GM18867 (cell line): ENCODE measurements around the gene SVOP.
"Not testable (repeated sequence)": the region's sequence is repeated elsewhere in the genome, so short reads cannot be mapped to it uniquely, and the experiment has no call there.

Experiments used
- ATAC-seq: cut with Tn5 transposase; IDR thresholded peaks from one replicate; pipeline ENCODE4 v1.9.1; 2021; ENCODE audit warnings: mild to moderate bottlenecking, moderate library complexity; ENCODE audit not compliant: unreplicated experiment

Gene SVOP, protein sequence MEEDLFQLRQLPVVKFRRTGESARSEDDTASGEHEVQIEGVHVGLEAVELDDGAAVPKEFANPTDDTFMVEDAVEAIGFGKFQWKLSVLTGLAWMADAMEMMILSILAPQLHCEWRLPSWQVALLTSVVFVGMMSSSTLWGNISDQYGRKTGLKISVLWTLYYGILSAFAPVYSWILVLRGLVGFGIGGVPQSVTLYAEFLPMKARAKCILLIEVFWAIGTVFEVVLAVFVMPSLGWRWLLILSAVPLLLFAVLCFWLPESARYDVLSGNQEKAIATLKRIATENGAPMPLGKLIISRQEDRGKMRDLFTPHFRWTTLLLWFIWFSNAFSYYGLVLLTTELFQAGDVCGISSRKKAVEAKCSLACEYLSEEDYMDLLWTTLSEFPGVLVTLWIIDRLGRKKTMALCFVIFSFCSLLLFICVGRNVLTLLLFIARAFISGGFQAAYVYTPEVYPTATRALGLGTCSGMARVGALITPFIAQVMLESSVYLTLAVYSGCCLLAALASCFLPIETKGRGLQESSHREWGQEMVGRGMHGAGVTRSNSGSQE

DNA sequence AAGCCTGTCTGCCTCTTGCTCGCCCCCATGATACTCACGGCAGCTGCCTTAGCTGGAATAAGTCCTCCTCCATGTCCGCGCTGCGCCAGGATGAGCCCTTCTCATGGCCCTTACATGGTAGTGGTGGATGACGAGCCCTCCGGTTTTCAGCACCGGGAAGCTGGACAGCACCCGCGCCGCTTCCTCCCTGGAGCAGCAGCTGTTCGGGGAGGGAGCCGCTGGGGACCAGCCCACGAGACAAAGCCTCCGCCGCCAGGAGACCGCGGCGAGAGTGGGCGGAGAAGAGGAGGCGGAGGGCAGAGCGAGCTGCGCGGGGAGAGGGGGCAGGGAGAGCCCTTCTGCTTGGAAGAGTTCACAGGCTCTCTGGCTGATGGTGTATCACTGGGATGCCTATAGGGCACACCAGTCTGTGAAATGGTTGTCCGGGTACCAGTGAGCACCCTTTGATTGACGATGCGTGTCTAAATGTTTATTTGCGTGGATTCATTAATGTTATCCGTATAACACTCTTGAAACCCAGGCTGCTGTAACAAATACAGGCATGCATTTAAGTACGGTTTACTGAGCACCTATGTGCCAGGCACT, at the start of gene SVOP:
Gene SVOP (minus strand): TSS at position 273 of the 585 bp plus-strand sequence. CDS start 200 bp downstream, at position 73.
- ATAC-seq, result no peak

DNA sequence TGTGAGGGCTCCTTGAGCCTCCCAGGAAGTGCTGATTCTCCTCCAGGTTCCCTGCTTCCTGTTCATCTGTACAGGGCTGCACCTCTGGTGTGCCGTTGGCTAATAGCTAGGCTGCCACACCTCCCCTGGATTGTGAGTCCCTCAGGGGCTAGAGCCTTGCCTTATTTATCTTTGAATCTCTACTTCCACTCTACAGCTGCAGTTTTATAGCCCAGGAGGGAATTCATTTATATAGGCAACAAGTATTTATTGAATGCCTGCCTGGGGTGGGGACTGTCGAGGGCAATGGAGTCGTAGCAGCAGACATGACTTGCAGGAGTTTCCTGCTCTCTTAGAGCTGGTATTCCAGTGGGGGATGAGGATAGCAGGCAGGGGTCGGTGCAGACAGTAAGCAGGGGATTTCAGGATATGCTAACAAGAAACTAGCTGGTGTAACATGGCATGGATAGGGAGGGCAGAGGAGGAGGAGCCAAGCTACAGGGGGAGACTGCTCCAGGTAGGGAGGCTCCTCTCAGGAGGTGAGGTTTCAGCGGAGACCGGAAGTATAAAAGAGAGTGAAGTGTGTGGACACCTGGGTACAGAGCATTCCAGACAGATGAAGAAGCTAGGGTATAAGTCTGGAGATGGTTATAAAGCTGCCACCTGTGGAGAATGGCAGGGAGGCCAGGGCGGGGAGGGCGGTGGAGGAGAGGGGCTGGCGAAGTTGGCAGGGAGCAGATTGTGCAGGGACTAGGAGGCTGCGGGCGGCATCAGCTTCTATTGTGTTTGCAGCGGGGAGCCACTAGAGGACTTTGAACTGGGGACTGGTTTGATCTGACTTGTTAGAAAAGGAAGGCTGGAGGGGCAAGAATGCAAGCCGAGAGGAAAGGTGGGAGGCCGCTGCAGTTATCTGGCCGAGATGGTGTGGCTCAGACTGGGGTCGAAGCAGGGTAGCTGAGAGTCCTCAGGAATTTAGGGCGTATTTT, 48.7 kb upstream of the SVOP start:
- ATAC-seq, result no peak

DNA sequence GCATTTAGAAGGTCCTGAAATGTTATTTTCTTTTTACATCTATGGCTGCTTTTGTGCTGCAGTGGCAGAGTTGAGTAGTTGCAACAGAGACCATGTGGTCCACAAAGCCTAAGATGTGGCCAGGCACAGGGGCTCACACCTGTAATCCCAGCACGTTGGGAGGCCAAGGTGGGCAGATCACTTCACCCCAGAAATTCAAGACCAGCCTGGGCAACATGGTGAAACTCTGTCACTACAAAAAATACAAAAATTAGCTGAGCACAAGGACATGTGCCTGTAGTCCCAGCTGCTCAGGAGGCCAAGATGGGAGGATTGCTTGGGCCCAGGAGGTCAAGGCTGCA, 45.0 kb upstream of the SVOP start:
- no peak for ATAC-seq

DNA sequence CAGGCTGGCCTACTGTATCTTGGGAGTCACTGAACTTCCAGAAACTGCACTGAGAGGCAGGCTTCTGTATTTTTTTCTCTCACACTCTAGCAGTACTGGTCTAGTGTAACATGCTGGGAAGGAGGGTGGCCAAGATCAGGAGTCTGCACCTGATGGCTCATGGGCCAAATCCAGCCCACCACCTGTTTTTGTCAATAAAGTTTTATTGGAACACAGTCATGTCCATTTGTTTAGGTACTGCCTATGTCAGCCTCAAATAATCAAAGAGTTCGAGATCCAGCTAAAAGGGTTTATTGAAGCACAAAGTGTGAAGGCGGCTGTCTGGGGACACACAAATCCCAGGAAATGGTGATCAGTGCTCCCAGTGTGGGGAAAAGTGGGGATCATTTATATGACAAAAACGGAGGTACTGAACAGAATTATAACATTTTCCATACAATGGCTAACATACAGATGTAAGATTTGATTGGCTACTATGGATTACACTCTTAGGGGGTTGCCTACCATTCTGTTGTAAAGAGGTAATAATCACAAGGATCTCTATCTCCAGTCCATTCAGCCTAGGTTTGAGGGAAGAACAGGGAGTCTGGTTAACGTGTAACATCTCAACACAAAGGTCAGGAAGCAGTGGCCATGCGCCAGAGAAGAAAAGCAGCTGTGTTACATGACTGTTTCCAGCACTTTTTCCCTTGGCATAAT, 44.4 kb upstream of the SVOP start:
- ATAC-seq, result no peak

DNA sequence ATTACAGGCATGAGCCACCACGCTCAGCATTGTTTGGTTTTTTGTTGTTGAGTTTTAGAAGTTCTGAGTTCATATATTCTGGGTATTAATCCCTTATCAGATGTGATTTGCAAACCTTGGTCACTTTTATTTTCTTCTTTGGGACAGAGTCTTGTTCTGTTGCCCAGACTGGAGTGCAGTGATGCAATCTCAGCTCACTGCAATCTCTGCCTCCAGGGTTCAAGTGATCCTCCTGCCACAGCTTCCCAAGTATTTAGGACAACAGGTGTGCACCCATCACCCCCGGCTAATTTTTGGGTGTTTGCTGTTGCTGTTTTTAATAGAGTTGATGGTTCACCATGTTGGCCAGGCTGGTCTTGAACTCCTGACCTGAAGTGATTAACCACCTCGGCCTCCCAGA, 43.3 kb upstream of the SVOP start:
- ATAC-seq, result no peak

DNA sequence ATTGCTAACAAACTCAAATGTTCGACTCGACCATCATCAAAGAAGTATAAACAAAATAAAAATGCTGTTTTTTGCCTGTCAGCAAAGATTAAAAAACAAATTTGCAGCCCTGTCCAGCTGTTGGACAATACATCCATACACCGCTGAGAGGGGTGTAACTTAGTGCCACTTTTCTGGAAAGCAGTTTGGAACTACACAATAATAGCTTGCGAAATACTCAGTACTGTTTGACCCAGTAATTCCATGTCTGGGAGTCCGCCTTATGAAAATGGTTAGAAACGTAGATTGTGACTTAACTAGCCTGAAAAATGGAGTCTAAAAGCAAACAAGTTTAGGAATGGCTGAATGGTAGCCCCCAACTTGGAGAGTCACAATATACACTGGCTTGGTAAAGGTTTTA, 37.9 kb upstream of the SVOP start:
- ATAC-seq, result no peak

DNA sequence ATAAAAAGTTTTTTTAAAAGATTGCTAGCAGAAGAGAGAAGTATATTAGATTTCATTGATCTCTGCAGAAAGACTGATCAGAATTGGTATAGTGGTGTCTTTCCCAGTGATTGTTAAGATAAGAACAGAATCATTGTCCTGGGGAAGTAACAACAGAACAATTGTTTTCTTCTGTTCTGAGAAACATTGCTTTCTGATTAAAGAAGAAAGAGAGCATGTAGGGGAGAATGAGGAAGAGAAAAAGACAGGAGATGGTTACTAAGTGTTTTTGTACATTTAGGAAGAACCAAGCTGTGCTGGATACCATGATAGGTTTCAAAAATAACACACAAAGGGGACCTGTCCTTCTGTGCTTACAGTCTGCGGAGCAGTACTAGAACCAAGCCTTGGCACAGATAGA, 36.5 kb upstream of the SVOP start:
- ATAC-seq, result no peak

DNA sequence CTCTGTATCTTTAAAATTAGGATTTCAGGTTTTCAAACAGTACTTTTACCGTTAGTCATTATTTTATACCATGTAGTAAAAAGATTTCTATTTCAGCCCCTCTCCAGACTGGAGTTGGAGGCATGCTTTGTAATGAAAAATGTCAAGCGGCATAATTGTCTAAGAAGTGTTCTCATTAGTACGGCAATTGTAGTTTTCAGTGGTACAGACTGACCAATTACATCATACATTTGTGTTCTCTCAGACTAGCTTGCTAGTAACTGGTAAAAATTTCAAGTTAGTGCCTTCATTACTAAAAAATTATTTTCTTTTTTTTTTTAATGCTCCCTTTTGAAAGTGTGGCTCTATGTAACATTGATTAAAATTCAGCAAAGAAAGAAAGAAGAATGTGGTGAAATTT, 36.0 kb upstream of the SVOP start:
- ATAC-seq, result no peak

DNA sequence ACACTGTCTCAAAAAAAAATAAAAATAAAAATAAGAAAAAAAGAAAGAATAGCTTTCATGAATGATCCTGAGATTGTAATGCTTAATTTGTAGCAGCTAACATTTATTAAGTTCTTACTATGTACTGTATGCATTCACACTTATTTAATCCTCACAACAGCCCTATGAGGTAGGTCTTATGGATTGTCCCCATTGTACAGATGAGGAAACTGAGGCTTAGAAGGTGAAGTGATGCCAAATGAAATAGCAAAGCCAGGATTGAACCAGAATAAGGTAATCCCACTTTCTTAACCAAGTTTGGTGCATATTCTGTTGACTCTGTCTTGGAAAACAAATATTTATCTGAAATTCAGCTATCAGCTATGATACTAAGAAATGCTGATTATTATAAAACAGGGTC, 33.7 kb upstream of the SVOP start:
- ATAC-seq, result no peak

DNA sequence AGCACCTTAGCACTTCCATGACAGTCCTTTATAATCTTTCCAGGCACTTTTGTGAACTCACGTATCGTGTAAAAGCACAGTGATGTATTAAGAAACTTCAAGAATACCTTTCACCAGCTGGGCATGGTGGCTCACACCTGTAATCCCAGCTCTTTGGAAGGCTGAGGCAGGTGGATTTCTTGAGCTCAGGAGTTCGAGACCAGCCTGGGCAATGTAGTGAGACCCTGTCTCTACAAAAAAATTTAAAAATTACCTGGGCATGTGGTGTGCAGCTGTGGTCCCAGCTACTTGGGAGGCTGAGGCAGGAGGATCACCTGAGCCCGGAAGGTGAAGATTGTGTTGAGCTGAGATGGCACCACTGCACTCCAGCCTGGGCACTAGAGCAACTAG, 33.3 kb upstream of the SVOP start:
- not testable (repeated sequence) for ATAC-seq

DNA sequence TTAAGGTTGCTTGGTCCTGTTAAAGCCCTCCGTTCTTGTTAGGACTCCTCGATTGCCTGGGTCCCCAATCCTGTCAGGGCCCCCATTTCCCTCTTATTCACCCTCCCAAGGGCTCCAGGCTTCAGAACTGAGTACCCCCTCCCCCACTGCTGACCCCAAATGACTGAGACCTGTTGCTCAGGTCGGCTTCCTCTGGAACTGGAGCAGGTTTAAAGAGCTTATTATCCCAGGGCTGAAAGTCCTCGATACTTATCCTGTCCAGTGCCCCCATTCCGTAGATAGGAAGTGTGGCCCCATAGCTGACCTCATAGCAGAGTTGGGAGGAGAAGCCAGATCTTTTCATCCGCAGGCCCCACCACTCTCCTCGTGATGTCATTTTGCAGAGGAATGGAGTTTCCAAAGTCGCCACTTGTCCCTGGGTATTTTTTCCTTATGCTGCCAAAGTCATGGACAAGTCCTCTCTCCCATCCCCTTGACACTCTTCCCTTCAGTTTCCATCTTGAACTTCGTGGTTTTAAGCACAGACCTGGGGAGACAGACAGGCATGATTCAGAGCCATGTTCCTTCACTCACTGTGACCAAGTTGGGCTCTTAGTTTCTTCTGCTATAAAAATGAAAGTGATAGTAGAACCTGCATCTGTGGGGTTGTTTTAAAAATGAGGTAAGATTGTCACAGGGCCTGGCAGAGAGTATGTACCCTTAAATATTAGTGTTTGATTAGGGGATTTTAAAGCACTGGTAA, 32.7 kb upstream of the SVOP start:
- peak; percentile 52 for ATAC-seq

DNA sequence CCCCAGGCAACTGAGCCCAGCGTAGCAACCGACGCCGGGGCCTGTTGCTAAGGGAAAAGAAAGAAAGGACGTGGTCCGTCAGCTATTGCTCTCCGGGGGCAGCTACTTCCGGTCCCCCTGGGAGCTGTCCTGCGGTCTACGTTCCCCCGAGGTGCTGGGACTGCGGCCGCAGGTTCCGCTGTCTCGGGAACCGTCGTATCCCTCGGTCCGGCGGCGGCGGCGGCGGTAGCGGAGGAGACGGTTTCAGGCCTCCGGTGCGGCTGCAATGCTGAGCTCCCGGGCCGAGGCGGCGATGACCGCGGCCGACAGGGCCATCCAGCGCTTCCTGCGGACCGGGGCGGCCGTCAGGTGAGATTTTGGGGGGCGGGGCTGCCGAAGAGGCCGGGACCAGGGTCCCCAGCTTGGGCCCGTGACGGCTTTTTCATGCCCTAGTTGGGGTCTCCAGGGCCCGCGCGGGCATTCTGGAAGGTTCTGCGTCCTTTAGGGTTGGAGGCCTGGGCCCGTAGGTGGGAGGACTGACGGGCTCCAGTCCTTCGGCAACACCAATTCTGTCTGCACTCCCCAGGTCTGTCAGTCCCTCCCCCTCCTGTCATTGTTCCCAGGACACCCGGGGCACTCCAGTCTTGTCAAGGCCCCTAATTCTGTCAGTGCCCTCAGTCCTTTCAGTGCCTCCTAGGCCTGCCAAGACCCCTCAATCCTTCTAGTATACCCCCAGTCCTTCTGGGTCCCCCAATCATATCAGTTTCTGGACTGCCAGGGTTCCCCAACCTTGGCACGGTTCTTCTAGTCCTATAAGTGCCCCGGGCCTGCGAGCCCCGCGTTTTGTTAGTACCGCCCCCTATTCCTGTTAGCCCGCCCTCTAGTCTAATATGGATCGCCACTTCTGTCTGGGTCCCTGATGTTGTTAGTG, 31.8 kb upstream of the SVOP start, which contains the start of gene USP30:
Gene USP30 (plus strand): TSS at position 163 of the 910 bp plus-strand sequence. CDS start 103 bp downstream, at position 266.
- peak; percentile 80 for ATAC-seq

DNA sequence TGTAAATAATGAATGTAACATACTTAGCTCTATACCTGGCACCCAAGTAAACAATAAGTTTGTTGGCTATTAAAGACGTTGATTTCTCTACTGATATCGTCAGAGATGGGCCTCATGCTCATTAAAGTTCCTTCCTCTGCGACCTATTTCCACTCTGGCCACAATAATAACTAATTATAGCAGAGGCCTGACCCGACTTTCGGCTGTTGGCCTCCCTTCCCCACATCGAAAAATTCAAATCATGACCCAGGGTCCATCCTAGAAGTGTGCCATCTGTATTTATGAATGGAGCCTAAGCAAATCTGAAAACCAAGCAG, 31.2 kb upstream of the SVOP start:
- ATAC-seq, result no peak

DNA sequence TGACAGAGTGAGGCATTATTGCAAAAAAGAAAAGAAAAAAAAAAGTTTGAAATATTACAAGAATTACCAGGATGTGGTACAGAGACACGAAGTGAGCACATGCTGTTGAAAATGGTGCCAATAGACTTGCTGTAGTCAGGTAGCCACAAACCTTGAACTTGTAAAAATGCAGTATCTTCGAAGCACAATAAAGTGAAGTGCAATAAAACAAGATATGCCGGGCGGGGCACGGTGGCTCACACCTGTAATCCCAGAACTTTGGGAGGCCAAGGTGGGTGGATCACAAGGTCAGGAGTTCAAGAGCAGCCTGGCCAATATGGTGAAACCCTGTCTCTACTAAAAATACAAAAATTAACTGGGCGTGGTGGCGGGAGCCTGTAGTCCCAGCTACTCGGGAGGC, 28.9 kb upstream of the SVOP start:
- ATAC-seq, result not testable (repeated sequence)

DNA sequence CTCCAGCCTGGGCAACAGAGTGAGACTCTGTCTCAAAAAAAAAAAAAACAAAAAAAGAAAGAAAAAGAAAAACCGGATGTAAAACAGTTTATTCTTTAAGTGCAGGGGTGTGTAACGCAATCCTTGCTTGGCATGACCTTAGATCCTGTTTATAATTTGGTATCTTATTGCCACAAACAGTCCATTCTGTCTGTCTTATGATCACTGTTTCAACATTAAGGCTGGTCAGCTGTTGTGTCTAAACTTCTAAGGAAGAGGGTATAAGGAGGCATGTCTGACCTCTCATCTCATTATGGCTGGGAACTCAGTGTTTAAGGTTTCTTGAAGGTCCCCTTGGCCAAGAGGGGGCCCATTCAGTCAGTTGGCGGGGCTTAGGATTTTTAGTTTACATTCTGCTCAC, 27.8 kb upstream of the SVOP start:
- ATAC-seq, result not testable (repeated sequence)

DNA sequence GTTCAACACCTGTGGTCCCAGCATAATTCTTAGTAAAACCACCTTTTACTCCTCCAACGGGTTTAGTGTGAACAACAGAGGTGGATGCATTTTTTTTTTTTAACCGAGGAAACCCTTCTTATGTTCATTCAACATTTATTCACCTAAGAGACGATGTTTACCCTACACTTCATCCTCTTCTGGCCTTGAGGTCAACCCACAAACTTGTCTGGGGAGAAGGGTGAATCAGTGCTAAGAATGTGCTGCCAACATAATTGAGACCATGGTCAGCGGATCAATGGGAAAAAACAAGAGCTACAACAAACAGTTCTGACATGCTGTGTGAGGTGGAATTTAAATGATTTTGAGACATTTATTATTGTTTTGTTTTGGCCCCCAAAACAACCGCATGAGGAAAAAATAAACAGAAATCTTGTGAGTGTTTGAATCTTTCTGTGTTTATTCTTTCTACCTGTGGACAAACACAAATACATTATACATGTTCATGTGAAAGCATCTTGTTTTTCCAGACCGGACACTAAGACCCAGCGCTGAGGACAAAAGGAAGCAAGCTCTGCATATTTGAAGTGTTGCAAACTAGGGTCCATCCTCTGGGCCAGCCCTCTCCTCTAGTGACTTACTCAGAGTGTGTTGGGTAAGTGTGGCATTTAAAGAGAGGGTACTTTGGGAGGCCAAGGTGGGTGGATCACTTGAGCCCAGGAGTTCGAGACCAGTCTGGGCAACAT, 26.4 kb upstream of the SVOP start:
- no peak for ATAC-seq

DNA sequence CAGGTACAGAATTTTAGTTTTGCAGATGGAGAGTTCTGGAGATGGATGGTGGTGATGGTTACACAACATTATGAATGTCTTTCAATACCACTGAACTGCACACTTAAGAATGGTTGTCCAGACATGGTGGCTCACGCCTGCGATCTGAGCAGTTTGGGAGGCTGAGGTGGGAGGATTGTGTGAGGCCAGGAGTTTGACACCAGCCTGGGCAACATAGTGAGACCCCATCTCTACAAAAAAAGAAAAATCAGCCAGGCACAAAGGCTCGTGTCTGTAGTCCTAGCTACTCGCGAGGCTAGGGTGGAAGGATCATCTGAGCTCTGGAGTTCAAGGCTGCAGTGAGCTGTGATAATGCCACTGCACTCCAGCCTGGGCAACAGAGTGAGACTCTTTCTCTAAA, 23.4 kb upstream of the SVOP start:
- no peak for ATAC-seq

DNA sequence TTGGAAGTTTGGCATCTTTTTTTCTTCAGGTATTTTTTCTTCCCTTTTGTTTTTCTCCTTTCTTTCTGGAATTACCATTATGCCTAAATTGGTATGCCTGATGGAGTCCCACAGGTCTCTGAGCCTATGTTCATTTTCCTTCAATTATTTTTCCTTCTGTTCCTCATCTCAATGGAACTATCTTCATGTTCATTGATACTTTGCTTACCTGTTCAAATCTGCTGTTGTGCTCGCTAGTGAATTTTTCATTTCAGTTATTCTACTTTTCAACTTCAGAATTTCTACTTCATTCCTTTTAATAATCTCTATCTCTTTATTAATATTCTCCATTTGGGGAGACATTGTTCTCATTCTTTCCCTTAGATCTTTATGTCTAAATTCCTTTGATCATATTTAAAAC, 16.1 kb upstream of the SVOP start:
- ATAC-seq, result no peak
